Neuronal stem cell (in vitro differentiated cells): ENCODE data around the gene CTDP1.
A peak's percentile ranks its signal among the peaks of the same experiment; 100 is the strongest.

Experiments
- DNase-seq: peaks from one replicate; pipeline ENCODE4 v3.0.0-alpha.2; 2013; ENCODE audit warnings: low spot score
- H2AFZ ChIP-seq: one replicate; pipeline ENCODE4 v1.6.1; 2013; ENCODE audit warnings: mild to moderate bottlenecking, low read length, inconsistent platforms
- H2AK5ac ChIP-seq: 2 replicates; pipeline ENCODE4 v1.6.1; 2013; ENCODE audit warnings: low read depth, mild to moderate bottlenecking, inconsistent platforms, low read length, moderate library complexity, mixed read lengths
- H2BK120ac ChIP-seq: 2 replicates; pipeline ENCODE4 v1.6.1; 2013; ENCODE audit warnings: low read depth, mild to moderate bottlenecking, inconsistent platforms, low read length, moderate library complexity, mixed read lengths
- H2BK12ac ChIP-seq: one replicate; pipeline ENCODE4 v1.6.1; 2013; ENCODE audit warnings: low read length, inconsistent platforms
- H2BK15ac ChIP-seq: 2 replicates; pipeline ENCODE4 v1.6.1; 2013; ENCODE audit warnings: mild to moderate bottlenecking, low read length, inconsistent platforms, mixed read lengths
- H2BK5ac ChIP-seq: one replicate; pipeline ENCODE4 v1.6.1; 2013; ENCODE audit warnings: inconsistent platforms, mild to moderate bottlenecking, low read length, moderate library complexity
- H3K14ac ChIP-seq: one replicate; pipeline ENCODE4 v1.6.1; 2013; ENCODE audit warnings: low read length, inconsistent platforms
- H3K18ac ChIP-seq: 2 replicates; pipeline ENCODE4 v1.6.1; 2013; ENCODE audit warnings: low read length, inconsistent platforms
- H3K23ac ChIP-seq: 2 replicates; pipeline ENCODE4 v1.6.1; 2013; ENCODE audit warnings: low read depth, mild to moderate bottlenecking, mixed read lengths, low read length, inconsistent platforms; ENCODE audit not compliant: poor library complexity
- H3K27ac ChIP-seq: replicated peaks from 3 replicates; pipeline ENCODE4 v1.5.1; 2013; ENCODE audit warnings: low read length, inconsistent platforms
- H3K27me3 ChIP-seq, 3 experiments: 2 replicates each; pipeline ENCODE4 v1.6.1; 2013; ENCODE audit warnings: low read length in 3 of 3, mild to moderate bottlenecking in 2 of 3, inconsistent platforms in 1 of 3, low read depth in 1 of 3, mixed read lengths in 1 of 3, moderate library complexity in 1 of 3; ENCODE audit not compliant: control insufficient read depth in 3 of 3, insufficient read depth in 3 of 3
- H3K36me3 ChIP-seq, 2 donors: replicated peaks in 1 of 2; 2 replicates each; pipeline ENCODE4 v1.6.1; 2013; ENCODE audit warnings: low read length in 2 of 2; ENCODE audit not compliant: control insufficient read depth in 2 of 2, insufficient read depth in 2 of 2
- H3K4ac ChIP-seq: 2 replicates; pipeline ENCODE4 v1.6.1; 2013; ENCODE audit warnings: inconsistent platforms, mild to moderate bottlenecking, low read length, moderate library complexity
- H3K4me1 ChIP-seq, 2 donors: 1 replicate in 1 of 2; 2 replicates in 1 of 2; pipeline ENCODE4 v1.6.1; 2013; ENCODE audit warnings: low read length in 2 of 2, low read depth in 1 of 2; ENCODE audit not compliant: control insufficient read depth in 2 of 2, insufficient read depth in 1 of 2
- H3K4me2 ChIP-seq: one replicate; pipeline ENCODE4 v1.6.1; 2013; ENCODE audit warnings: mild to moderate bottlenecking, low read length, inconsistent platforms; ENCODE audit not compliant: insufficient read depth, poor library complexity, severe bottlenecking
- H3K4me3 ChIP-seq, 2 donors: 2 replicates each; pipeline ENCODE4 v1.5.1; 2013; ENCODE audit warnings: low read length in 2 of 2, mild to moderate bottlenecking in 2 of 2, inconsistent platforms in 1 of 2, moderate library complexity in 1 of 2
- H3K79me1 ChIP-seq: one replicate; pipeline ENCODE4 v1.6.1; 2013; ENCODE audit warnings: low read depth, mild to moderate bottlenecking, inconsistent platforms, low read length, moderate library complexity
- H3K9ac ChIP-seq: one replicate; pipeline ENCODE4 v1.6.1; 2013; ENCODE audit warnings: mild to moderate bottlenecking, low read depth, low read length, inconsistent platforms; ENCODE audit not compliant: poor library complexity
- H3K9me3 ChIP-seq, 2 donors: replicated peaks in 1 of 2; 2 replicates each; pipeline versions ENCODE3 to v1.6.1; 2013; ENCODE audit warnings: low read length in 2 of 2, mild to moderate bottlenecking in 2 of 2, inconsistent platforms in 1 of 2, low read depth in 1 of 2, mixed read lengths in 1 of 2, moderate library complexity in 1 of 2; ENCODE audit not compliant: control insufficient read depth in 2 of 2, insufficient read depth in 1 of 2
- H4K8ac ChIP-seq: one replicate; pipeline ENCODE4 v1.6.1; 2013; ENCODE audit warnings: low read depth, mild to moderate bottlenecking, inconsistent platforms, low read length, moderate library complexity
- H4K91ac ChIP-seq: one replicate; pipeline ENCODE4 v1.6.1; 2013; ENCODE audit warnings: low read length, low read depth, mild to moderate bottlenecking, inconsistent platforms; ENCODE audit not compliant: poor library complexity
- WGBS, 2 donors: extraction: QIAGEN DNeasy Blood & Tissue Kit; methylation state at CpG; one replicate each; pipeline ENCODE4 v1.1.7; 2013; ENCODE audit warnings: missing lambda C conversion rate in 2 of 2, mixed read lengths in 1 of 2; ENCODE audit not compliant: insufficient read length in 2 of 2, insufficient replicate concordance in 1 of 2; ENCODE audit errors: extremely low coverage in 2 of 2; 5-methylcytosine and 5-hydroxymethylcytosine counted together

CTDP1 gene

DNA sequence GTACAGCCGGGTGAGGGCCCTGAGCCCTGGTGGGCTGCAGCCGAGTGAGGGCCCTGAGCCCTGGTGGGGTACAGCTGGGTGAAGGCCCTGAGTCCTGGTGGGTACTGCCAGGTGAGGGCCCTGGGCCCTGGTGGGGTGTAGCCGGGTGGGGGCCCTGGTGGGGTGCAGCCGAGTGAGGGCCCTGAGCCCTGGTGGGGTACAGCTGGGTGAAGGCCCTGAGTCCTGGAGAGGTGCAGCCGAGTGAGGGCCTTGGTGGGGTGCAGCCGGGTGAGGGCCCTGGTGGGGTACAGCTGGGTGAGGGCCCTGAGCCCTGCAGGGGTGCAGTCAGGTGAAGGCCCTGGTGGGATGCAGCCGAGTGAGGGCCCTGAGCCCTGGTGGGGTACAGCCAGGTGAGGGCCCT lies 37.5 kb downstream of the CTDP1 start:
- no peak overlapping the region for H3K18ac ChIP-seq
- H3K79me1 ChIP-seq: peaks cover 4% of the 10 kb centered on the region
- no peak overlapping the region for H3K23ac ChIP-seq
- H2BK120ac ChIP-seq: no peak overlapping the region
- H3K27ac ChIP-seq: no peak overlapping the region
- no peak for DNase-seq
- H3K4me2 ChIP-seq: no peak overlapping the region
- no peak overlapping the region for H2BK15ac ChIP-seq
- H2BK5ac ChIP-seq: no peak overlapping the region
- H4K91ac ChIP-seq: no peak overlapping the region
- no peak overlapping the region for H2AK5ac ChIP-seq
- no peak overlapping the region for H2BK12ac ChIP-seq
- H3K4me1 ChIP-seq: no peaks in the 10 kb centered on the region
- no peaks in the 10 kb centered on the region for H3K27me3 ChIP-seq
- no peaks in the 10 kb centered on the region for H3K9me3 ChIP-seq
- H3K4ac ChIP-seq: no peak overlapping the region
- no peak overlapping the region for H3K4me3 ChIP-seq
- H3K14ac ChIP-seq: no peak overlapping the region
- H3K36me3 ChIP-seq: peaks cover 38 to 84% of the 10 kb centered on the region in 2 donors
- H3K9ac ChIP-seq: no peak overlapping the region
- WGBS, 2 donors: no CpG with 5 or more reads among the region's 7 CpGs
- no peak overlapping the region for H2AFZ ChIP-seq
- no peak overlapping the region for H4K8ac ChIP-seq

DNA sequence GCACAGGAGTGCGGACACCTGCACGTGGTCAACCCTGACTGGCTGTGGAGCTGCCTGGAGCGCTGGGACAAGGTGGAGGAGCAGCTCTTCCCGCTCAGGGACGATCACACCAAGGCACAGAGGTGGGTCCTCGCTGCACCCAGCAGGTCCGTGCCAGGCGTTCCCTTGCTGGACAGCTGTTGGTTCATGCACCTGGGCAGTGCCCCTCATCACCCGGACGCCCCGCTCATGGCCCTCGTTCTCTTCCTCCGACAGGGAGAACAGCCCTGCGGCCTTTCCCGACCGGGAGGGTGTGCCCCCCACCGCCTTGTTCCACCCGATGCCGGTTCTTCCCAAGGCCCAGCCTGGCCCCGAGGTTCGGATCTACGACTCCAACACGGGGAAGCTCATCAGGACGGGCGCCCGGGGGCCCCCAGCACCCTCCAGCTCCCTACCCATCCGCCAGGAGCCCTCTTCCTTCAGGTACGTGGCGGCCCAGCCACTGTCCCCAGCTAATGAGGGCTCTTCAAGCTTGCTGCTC lies 38.0 kb downstream of the CTDP1 start:
- no peak overlapping the region for H2AFZ ChIP-seq
- H3K9me3 ChIP-seq: no peaks in the 10 kb centered on the region
- H3K27ac ChIP-seq: no peak overlapping the region
- no peak overlapping the region for H2BK12ac ChIP-seq
- peaks cover 4% of the 10 kb centered on the region for H3K79me1 ChIP-seq
- H4K8ac ChIP-seq: no peak overlapping the region
- no peak overlapping the region for H2AK5ac ChIP-seq
- no peak overlapping the region for H4K91ac ChIP-seq
- H2BK120ac ChIP-seq: no peak overlapping the region
- no peak overlapping the region for H3K4me3 ChIP-seq
- H2BK15ac ChIP-seq: no peak overlapping the region
- no peak for DNase-seq
- peaks cover 35 to 85% of the 10 kb centered on the region in 2 donors for H3K36me3 ChIP-seq
- no peak overlapping the region for H3K23ac ChIP-seq
- no peak overlapping the region for H3K14ac ChIP-seq
- no peak overlapping the region for H3K18ac ChIP-seq
- H3K4me1 ChIP-seq: no peaks in the 10 kb centered on the region
- no CpG with 5 or more reads among the region's 29 CpGs for WGBS, 2 donors
- no peak overlapping the region for H3K9ac ChIP-seq
- H3K4me2 ChIP-seq: no peak overlapping the region
- peak overlapping the region; percentile 71 for H2BK5ac ChIP-seq
- H3K27me3 ChIP-seq: no peaks in the 10 kb centered on the region
- no peak overlapping the region for H3K4ac ChIP-seq

DNA sequence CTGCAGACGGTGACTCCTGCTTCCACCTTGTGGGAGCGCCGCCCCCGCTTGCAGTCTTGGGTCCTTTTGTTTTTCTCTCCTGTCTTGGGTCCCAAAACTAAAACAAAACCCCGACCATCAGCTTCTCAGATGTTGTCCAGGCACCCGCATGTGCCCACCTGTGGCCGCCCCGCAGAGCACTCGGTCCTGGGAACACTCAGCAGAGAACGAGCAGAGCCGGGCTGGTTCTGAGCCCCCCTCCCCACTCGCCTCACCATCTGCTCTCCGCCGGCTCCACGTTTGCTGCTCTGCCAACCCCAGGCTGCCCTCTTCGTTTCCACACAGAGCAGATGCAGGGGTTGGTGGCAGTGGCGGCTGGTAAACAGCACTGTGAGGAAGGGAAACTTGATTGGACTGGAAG lies 38.5 kb downstream of the CTDP1 start:
- no peak overlapping the region for H2BK15ac ChIP-seq
- H3K9ac ChIP-seq: no peak overlapping the region
- H2BK12ac ChIP-seq: no peak overlapping the region
- H2AFZ ChIP-seq: no peak overlapping the region
- H2BK5ac ChIP-seq: peak overlapping the region; percentile 71
- no peak overlapping the region for H2AK5ac ChIP-seq
- no peak overlapping the region for H3K27ac ChIP-seq
- WGBS, 2 donors: no CpG with 5 or more reads among the region's 17 CpGs
- H2BK120ac ChIP-seq: no peak overlapping the region
- no peak overlapping the region for H4K8ac ChIP-seq
- H3K79me1 ChIP-seq: peaks cover 6% of the 10 kb centered on the region
- H4K91ac ChIP-seq: no peak overlapping the region
- H3K23ac ChIP-seq: no peak overlapping the region
- H3K9me3 ChIP-seq: no peaks in the 10 kb centered on the region
- H3K4me1 ChIP-seq: no peaks in the 10 kb centered on the region
- no peak overlapping the region for H3K4me3 ChIP-seq
- H3K36me3 ChIP-seq: peaks cover 34 to 85% of the 10 kb centered on the region in 2 donors
- DNase-seq: no peak
- no peak overlapping the region for H3K4ac ChIP-seq
- H3K27me3 ChIP-seq: no peaks in the 10 kb centered on the region
- H3K4me2 ChIP-seq: no peak overlapping the region
- no peak overlapping the region for H3K18ac ChIP-seq
- H3K14ac ChIP-seq: no peak overlapping the region

DNA sequence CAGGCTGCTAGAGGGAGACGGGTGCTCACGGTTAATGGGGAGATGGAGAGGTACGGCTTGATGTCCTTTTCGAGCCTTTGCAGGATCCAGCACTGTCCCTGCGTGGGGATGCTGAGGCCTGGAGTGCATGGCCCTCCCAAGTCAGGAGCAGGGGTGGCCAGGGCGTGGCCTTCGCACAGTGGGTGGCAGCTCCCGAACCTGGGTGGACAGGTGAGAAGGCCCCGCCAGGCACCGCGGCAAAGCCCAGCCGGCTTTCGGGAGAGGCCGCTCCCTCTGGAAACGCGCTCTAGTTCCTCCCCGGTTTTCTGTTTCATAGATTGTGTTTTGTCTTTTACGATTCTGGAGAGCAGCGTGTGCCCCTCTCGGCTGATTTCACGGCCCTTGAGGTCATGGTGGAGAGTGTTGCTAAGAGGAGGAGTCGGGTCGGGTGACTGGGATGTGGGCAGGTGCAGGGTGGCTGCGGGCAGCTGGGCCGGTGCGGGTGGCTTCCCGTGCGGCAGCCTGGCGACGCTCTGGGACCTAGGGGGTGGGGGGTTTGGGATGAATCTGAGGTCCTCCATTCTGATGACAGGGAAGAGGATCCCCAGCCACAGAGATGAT lies 39.4 kb downstream of the CTDP1 start:
- no peak overlapping the region for H3K4ac ChIP-seq
- H2BK12ac ChIP-seq: no peak overlapping the region
- no peak overlapping the region for H2BK5ac ChIP-seq
- H2BK120ac ChIP-seq: no peak overlapping the region
- no peak overlapping the region for H3K18ac ChIP-seq
- no peak for DNase-seq
- no CpG with 5 or more reads among the region's 30 CpGs for WGBS, 2 donors
- H2BK15ac ChIP-seq: no peak overlapping the region
- no peak overlapping the region for H3K9ac ChIP-seq
- no peak overlapping the region for H3K4me2 ChIP-seq
- no peak overlapping the region for H3K27ac ChIP-seq
- no peak overlapping the region for H3K14ac ChIP-seq
- no peaks in the 10 kb centered on the region for H3K4me1 ChIP-seq
- H3K27me3 ChIP-seq: no peaks in the 10 kb centered on the region
- H3K79me1 ChIP-seq: peaks cover 7% of the 10 kb centered on the region
- no peak overlapping the region for H3K4me3 ChIP-seq
- H2AFZ ChIP-seq: no peak overlapping the region
- no peak overlapping the region for H4K91ac ChIP-seq
- no peak overlapping the region for H4K8ac ChIP-seq
- H3K23ac ChIP-seq: no peak overlapping the region
- peaks cover 36 to 86% of the 10 kb centered on the region in 2 donors for H3K36me3 ChIP-seq
- no peak overlapping the region for H2AK5ac ChIP-seq
- no peaks in the 10 kb centered on the region for H3K9me3 ChIP-seq
